ENCODE measurements around the gene SLC15A1. TPM values are rescaled to one million over a fixed set of nuclear protein-coding genes. Genes with fewer than 3 reads are reported as not detected.

The SLC15A1 gene
- total RNA-seq, 4 donors from 2014 or later: 0.19 to 5.3 (median 2.3) TPM

GRCh38 chr13:98773921-98774320 lies 21.4 kb upstream of the SLC15A1 start:
- DNase-seq: no peak
- Histone ChIP-seq H3K27ac (no peak overlapping the region), H3K27me3 (peaks cover 0 to under 1% (median 0%) of the 10 kb centered on the region in 4 donors), H3K36me3 (no peaks in the 10 kb centered on the region), H3K4me1 (no peaks in the 10 kb centered on the region), H3K9me3 (no peaks in the 10 kb centered on the region), H3K4me3 (no peak overlapping the region)
- whole genome bisulfite sequencing, 2 donors: 84 to 91% methylated on average over 8 to 11 of the region's 20 CpGs
- intact Hi-C loops (cut with DNase I): no loop called here
- TF ChIP-seq CTCF (IDR thresholded peaks at IDR 0.05) (no peak), POLR2A (IDR thresholded peaks at IDR 0.05) (no peak)

GRCh38 chr13:98772794-98773452 lies 20.5 kb upstream of the SLC15A1 start:
- Histone ChIP-seq H3K27me3 (no peaks in the 10 kb centered on the region), H3K4me3 (no peak overlapping the region), H3K36me3 (no peaks in the 10 kb centered on the region), H3K27ac (no peak overlapping the region), H3K4me1 (no peaks in the 10 kb centered on the region), H3K9me3 (no peaks in the 10 kb centered on the region)
- intact Hi-C loops (cut with DNase I): no loop called here
- TF ChIP-seq POLR2A (IDR thresholded peaks at IDR 0.05): no peak
- no peak for TF ChIP-seq CTCF (IDR thresholded peaks at IDR 0.05)
- WGBS, 2 donors: 84% methylated on average over 8 of the region's 12 CpGs
- no peak for DNase-seq

- intact Hi-C loops (cut with DNase I): no loop called here
- Histone ChIP-seq H3K36me3 (no peaks in the 10 kb centered on the region), H3K27me3 (peaks cover 0 to 8% (median 0%) of the 10 kb centered on the region in 4 donors), H3K4me3 (no peak overlapping the region), H3K9me3 (no peaks in the 10 kb centered on the region), H3K27ac (no peak overlapping the region), H3K4me1 (no peaks in the 10 kb centered on the region)
- WGBS, 2 donors: 72 to 75% methylated on average over 16 of the region's 16 CpGs
- DNase-seq: no peak
- TF ChIP-seq POLR2A (IDR thresholded peaks at IDR 0.05): no peak
- TF ChIP-seq CTCF (IDR thresholded peaks at IDR 0.05): no peak
Observed at GRCh38 chr13:98771838-98772611, 19.6 kb upstream of the SLC15A1 start.

GRCh38 chr13:98769736-98770135 lies 17.3 kb upstream of the SLC15A1 start:
- no peaks in the 10 kb centered on the region for H3K9me3 ChIP-seq
- H3K36me3 ChIP-seq: no peaks in the 10 kb centered on the region
- no peaks in the 10 kb centered on the region for H3K4me1 ChIP-seq
- TF ChIP-seq POLR2A (IDR thresholded peaks at IDR 0.05) (no peak), CTCF (IDR thresholded peaks at IDR 0.05) (no peak)
- H3K27ac ChIP-seq: no peak overlapping the region
- 64 to 75% methylated on average over 7 of the region's 7 CpGs for WGBS, 2 donors
- peaks cover 0 to 18% (median 0%) of the 10 kb centered on the region in 4 donors for H3K27me3 ChIP-seq
- no peak for DNase-seq
- no peak overlapping the region for H3K4me3 ChIP-seq
- intact Hi-C loops (cut with DNase I): no loop called here

- TF ChIP-seq POLR2A (IDR thresholded peaks at IDR 0.05): no peak
- TF ChIP-seq CTCF (IDR thresholded peaks at IDR 0.05): no peak
- WGBS, 2 donors: 61 to 70% methylated on average over 4 of the region's 4 CpGs
Observed at GRCh38 chr13:98768522-98768921, 16.1 kb upstream of the SLC15A1 start.

More at GRCh38 chr13:98768522-98768921, 16.1 kb upstream of the SLC15A1 start:
- Histone ChIP-seq H3K4me1 (no peaks in the 10 kb centered on the region), H3K4me3 (no peak overlapping the region), H3K27ac (no peak overlapping the region), H3K36me3 (no peaks in the 10 kb centered on the region), H3K9me3 (no peaks in the 10 kb centered on the region), H3K27me3 (peaks cover 0 to 18% (median 0%) of the 10 kb centered on the region in 4 donors)
- intact Hi-C loops (cut with DNase I): no loop called here
- no peak for DNase-seq

Measured in esophagus squamous epithelium (tissue), 5 donors.